GM18502 (cell line): ENCODE data around the gene GDF2.

Source experiments
- ATAC-seq: cut with Tn5 transposase; IDR thresholded peaks from one replicate; pipeline ENCODE4 v1.9.1; 2021; ENCODE audit warnings: mild to moderate bottlenecking; ENCODE audit not compliant: unreplicated experiment, poor library complexity

The GDF2 gene

DNA sequence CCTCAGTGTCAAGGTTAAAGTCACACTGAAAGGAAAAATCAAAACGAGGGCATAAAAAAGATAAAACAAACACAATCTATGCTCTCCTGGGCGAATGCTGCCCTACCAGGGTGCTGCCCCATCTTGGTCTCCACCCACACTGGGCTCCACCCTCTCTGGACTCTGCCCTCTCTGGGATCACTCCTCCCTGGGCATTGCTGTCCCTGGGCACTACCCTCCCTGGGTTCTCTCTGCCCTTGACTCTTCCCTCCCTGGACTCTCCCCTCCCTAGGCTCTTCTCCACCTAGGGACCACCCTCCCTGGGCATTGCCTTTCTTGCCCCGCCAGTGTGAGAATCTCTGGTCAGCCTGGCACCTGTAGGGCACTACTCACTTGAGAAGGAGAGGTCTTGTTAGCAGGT is 8.6 kb downstream of the GDF2 start:
- ATAC-seq, result no peak

DNA sequence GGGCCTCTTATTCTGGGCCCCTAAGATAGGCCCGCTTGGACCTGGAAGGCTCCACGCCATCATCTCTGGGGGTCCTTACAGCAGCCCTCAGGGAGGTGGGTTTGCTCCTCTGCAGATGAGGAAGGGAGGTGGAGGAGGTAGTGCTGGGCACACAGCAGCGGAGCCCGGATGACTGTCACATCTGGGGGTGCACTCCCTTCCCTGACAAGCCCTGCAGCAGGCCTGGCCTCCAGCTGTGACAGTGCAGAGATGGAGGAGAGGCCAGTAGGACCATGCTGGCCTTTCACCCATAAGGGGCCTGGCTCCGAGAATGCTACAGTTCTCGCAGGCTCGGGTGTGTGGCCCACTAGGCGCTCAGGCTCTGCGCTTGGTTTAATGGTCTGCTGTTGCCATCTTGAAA is 9.2 kb downstream of the GDF2 start:
- no peak for ATAC-seq

DNA sequence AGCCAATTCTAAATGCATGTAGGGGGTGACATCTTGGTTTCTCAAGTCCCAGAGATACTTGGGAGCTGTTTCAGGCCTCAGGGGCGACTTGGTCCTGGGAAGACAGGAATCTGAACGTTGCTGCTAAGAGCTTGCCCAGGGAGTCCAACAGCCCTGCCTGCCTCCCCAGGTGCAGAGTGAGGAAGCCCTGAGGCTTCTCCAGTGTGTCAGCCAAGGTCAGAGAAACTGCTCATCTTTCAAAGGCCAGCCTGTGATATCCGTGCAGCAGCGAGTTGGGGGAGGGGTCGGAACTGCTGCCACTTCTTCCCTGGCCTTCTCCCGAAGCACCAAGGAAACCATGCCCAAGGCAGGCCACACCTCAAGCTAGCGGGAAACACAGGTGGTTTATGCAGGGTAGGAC is 9.7 kb downstream of the GDF2 start:
- no peak for ATAC-seq

- ATAC-seq, result no peak
Measured at GRCh38 chr10:47332371-47332770, 10.1 kb downstream of the GDF2 start.

DNA sequence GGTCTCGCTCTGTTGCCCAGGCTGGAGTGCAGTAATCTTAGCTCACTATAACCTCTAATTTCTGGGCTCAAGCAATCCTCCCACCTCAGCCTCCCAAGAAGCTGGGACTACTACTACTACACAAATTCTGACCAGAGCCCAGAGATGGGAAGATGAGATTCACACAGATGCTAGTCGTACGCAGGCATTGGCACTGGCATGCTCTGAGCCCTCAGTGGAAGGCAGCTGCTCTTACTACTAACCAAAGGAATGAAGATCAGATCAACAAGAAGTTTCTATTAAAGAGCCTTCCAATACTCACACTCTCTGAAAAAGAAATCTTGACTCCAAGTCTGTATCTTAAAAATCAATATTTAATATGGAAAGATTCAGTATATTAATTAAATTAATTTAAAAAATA is 10.7 kb downstream of the GDF2 start:
- ATAC-seq, result no peak

DNA sequence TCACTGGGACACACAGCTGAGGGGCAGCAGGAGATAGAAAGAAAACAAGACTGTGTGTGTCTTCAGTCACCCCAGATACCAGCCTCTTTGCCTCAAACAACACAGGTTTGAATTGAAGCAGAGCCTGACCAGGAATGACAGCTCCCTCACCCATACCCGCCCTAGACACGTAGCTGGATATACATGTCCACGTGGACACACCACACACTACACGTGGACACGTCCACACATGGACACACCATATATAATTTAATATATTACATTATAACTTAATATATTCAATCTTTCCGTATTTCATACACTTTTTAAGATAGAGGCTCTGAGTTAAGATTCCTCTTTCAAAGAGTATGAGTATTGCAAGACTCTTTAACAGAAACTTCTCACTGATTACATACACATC is 11.3 kb downstream of the GDF2 start:
- no peak for ATAC-seq

- no peak for ATAC-seq
Measured at GRCh38 chr10:47334466-47335295, 12.4 kb downstream of the GDF2 start.

DNA sequence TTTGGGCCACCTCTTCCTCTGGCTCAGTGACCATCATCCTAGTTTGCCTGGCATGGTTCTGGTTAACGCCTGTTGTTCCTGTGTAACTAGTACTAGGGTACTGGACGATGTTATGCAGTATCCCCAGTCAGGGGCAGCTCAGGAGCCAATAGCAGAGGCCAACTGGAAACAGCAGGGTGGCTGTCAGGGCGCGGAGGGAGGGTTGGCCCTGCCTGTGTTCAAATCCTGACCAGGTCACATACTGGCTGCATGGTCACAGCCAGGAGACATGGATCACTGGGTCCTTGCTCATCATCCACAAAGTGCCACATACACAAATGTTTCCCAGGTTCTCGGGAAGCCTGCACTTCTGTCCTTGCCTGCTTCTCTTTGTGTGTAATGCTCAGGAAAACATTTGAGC is 13.7 kb downstream of the GDF2 start:
- ATAC-seq, result no peak

GRCh38 chr10:47336387-47337134 is 14.3 kb downstream of the GDF2 start:
- ATAC-seq, result no peak

- ATAC-seq, result no peak
Measured at GRCh38 chr10:47337310-47337709, 15.1 kb downstream of the GDF2 start.

DNA sequence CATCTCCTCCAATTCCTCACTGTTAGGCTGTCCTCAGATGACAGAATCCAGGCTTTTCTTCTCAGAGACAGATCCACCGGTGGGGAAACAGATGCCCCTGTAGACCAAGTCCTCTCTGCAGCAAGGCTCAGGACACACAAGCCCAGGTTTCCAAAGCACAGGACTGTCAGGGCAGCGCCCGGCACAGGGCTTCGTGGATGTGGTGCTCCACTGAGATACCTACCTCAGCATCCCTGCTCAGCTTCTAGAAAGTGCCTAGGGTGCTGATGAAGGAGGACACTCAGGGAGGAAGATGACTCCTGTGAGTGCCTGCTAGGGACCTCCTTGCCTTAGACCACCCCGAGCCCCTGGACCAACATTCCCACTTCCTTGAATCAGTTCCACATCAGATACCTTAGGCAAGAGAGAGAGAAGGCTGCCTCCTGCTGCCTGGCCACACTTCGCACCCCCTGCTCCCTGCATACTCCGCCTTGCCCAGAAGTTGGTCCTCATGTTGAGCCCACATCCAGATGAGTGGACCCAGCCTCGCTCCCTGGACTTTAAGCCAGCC is 17.0 kb downstream of the GDF2 start:
- ATAC-seq, result no peak

GRCh38 chr10:47339759-47340607 is 17.7 kb downstream of the GDF2 start:
- no peak for ATAC-seq

GRCh38 chr10:47340608-47341170 is 18.4 kb downstream of the GDF2 start:
- ATAC-seq, result peak; percentile 53

- no peak for ATAC-seq
Measured at GRCh38 chr10:47344996-47345870, 23.0 kb downstream of the GDF2 start.

DNA sequence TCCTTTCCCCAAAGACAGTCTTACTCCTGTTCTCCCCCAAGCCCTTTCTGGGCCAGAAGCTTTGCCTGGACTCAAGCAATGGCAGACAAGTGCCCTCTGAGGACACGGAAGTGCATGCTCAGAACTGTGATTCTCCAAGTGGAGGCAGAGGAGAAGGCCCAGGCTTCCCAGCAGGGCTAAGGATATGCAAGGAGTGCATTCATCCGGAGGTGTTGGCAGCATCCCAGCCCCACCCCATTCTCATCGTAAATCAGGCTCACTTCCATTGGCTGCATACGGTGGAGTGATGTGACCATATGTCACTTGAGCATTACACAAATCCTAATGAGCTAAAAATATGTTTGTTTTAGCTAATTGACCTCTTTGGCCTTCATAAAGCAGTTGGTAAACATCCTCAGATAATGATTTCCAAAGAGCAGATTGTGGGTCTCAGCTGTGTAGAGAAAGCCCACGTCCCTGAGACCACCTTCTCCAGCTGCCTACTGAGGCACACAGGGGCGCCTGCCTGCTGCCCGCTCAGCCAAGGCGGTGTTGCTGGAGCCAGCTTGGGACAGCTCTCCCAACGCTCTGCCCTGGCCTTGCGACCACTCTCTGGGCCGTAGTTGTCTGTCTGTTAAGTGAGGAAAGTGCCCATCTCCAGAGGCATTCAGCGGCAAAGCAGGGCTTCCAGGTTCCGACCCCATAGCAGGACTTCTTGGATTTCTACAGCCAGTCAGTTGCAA is 24.5 kb downstream of the GDF2 start:
- no peak for ATAC-seq

GRCh38 chr10:47347303-47347675 is 25.0 kb downstream of the GDF2 start:
- ATAC-seq, result no peak

GRCh38 chr10:47348138-47348651 is 25.9 kb downstream of the GDF2 start, which contains the start of gene RBP3:
Gene RBP3, plus strand, starts transcription at chr10:47348363. Its CDS starts 122 bp downstream, at chr10:47348485.
- ATAC-seq, result no peak
